Stimulated activated CD8-positive, alpha-beta memory T cell treated with anti-CD3 and anti-CD28 coated beads, Interleukin-4, amount 100 ng/mL, for 48 hours (primary cell): ENCODE data around the gene CALN1.

Source experiments
- DNase-seq: peaks from one replicate; pipeline ENCODE4 v3.0.0-alpha.2; 2020

CALN1 gene

DNA sequence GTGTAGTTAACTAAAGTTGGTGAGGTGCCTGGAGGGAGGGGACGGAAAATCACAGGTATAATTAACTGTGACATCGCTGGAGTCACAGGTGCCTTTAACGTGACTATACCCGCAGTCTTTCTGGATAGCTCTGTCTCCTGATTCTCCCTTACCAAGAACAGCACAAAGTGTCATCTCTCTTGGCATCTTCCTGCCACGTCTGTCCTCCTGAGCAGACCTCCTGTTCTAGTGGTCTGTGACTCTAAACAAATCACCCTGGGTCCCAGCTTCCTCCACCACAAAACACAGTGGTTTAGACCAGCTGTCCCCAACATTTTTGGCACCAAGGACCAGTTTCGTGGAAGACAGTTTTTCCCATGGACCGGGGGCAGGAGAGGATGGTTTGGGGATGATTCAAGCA, 90.5 kb downstream of the CALN1 start:
- DNase-seq, result no peak

DNA sequence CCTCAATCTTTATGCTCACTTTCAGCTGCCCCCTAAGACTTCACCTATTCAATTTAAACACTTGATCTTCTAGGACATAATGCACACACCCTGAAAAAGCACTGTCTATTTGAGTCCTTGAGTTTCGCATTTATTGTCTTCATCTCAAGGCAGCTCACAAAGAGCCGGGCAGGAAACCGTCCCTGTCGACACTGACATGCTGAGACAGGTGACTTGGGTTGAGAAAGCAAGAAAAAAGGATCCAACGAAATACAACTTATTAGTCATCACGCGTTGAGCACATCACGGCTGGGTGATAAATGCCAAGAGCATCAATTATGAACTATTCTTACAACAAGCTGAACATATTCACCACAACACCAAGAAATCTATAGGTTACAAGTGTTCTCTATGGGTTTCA, 91.1 kb downstream of the CALN1 start:
- no peak for DNase-seq

DNA sequence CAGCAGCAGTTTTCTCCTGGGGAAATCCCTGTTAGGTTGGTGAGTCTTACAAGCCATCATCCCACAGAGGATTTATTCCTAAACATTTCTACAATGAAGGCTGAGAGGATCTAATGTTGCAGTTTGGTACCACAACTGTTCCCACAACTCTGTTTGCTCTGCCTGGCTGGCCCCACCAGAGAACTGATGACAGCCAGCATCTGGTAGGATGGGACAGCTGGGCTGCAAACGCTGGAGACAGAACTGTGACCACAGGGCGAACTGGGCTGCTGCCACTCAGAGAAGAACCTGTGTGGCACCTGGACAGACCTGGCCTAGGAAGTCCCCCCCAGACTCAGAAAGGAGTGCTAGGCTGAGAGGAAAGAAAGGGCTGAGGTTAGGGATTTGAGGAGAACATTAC, 94.8 kb downstream of the CALN1 start:
- no peak for DNase-seq

DNA sequence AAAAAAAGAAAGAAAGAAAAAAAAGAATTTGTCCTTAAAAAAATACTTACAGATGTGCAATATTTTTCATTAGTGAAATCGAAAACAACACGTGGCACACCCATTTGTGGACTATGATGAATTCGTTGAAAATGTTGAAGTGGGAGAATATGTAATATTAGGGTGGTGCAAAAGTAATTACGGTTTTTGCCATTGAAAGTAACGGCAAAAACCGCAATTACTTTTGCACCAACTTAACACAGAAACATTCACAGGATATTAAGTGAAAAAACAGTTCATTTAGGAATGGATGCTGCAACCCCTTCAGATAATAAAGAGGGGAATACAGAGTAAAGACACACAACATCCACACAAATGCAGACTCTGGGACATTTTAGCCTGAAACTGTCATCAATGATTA, 96.0 kb downstream of the CALN1 start:
- no peak for DNase-seq

DNA sequence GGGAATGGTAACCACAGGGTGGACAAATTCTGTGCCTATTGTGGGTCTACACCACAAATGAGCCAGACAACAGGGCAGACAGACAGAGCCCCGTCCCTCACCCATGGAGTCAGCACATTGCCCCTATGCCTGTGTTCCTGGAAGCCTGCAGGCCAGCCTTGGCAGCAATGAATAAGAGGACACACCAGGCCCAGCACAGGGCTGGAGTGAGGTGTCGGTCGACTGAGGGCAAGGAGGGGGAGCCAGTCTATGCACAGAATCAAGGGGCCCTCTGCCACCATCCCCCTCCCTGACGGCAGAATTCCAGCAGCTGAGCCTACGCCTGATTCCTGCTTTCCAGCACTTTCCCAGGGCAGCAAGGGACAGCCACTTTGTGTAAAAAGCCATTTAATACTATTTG, 98.2 kb downstream of the CALN1 start:
- no peak for DNase-seq

DNA sequence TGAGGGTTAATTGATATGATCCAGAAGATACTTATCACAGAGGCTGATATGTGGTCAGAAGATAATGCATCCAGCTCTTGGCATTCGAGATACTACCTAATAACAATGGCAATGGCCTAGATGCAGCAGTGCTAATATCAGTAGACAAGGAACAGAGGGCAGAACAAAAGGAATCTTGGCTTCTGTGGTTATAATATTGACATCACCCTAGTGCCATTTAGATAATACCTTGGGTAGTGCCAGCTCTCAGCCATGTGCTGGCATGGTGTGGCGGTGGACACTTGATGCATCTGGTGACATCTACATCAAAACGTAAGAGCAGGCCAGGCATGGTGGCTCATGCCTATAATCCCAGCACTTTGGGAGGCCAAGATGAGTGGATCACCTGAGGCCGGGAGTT, 101.8 kb downstream of the CALN1 start:
- no peak for DNase-seq

DNA sequence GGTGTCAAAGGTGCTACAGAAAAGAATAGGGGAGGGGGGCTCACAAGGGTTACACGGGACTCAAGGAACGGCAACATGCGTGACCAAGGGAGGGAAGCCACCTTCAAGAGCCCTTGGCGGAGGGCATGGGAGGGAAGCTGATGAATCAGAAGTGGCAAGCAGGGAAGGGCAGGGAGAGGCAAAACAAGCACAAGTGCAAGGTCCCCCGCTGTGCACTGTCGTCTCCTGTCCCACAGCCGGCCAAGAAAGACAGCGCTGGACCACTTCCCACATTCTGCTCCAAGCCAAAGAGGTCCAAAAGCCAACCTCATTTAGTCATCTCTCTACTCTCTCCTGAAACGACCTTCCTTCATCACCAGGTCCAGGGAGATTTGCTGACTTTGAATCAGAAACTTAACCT, 102.7 kb downstream of the CALN1 start:
- DNase-seq, result no peak

DNA sequence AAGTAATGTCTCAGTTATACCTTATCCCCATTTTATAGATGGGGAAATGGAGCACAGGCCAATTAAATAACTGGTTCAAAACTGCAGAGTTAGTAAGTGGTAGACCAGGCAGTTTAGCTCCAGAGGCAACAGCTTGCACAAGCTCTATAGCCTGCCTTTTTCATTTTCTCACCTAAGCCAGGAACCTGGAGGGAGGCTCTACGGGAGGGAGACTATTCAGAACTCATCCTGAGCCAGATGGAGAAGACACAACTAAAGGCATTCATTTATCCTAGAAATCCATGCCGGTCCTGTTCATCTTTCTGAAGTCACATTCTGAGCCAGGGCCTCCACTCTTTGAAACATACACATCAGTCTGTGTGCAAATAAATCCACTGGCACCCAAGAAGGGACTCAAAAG, 103.2 kb downstream of the CALN1 start:
- DNase-seq, result no peak

DNA sequence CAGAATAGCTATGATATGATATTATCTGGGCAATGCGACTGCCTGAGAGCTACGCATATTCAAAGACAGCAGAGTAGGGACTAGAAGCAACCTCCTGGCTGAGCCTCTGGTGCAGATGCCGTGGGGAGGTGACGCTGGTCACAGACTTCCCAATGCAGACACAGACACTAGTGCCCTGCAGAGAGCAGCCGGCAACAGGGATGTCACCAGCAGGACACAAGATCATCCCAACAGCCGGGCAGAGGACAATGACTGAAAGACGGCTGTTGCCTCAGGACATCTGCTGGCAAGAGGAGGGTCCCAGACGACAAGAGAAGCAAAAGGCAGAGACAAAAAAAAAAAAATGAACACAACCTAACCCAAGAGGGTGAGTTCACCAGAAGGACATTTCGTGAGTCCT, 104.6 kb downstream of the CALN1 start:
- no peak for DNase-seq

DNA sequence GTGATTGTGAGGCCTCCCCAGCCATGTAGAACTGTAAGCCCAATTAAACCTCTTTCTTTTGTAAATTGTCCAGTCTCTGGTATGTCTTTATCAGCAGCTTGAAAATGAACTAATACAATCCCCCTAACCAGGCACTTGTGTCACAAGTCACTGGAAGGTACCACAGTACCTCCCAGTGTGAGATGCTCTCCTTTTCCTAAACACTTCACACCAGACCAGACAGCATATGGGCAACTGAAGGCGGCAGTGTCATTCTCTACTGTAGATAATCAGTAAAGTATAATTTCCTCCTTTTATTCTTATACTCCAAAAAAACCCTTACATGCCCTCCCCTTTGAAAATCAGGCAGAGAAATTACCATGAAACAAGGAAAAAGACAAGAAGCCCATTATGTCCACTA, 113.2 kb downstream of the CALN1 start:
- DNase-seq, result no peak

DNA sequence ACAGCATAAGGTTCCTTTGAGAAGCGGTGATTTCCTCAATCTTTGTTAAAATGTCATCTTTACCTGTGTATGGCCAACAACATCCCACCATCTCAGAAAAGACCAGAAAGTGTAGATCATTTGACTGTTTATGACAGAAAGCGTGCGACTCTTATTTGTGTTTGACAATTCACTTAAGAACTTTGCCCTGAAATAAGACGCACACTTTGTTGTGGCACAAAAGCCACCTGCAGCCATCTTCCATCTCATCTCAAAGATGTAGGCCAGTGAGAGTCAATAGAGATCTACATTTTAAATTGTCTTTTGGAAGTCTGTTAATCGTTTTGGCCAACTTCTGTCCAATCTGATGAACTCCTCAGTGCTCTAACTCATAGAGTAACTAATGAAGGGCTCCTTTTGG, 114.0 kb downstream of the CALN1 start:
- DNase-seq, result no peak

DNA sequence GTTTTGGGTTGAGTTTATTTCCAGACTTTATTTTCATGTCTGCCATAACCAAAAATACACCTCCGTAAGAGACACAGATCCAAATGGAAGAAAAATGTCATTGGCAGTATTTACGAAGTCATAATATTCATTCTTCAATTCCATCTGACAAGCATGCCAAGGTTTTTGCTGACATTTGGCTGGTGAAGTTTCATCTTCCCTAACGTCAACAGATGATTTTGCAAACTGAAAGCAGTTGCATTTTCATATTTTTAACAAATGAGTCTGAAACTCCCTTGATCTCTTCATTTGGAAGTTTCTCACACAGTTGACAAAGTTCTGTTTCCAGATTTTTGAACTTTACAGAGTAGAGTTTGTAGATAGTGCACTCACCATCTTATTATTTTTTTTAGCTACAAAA, 114.5 kb downstream of the CALN1 start:
- no peak for DNase-seq

DNA sequence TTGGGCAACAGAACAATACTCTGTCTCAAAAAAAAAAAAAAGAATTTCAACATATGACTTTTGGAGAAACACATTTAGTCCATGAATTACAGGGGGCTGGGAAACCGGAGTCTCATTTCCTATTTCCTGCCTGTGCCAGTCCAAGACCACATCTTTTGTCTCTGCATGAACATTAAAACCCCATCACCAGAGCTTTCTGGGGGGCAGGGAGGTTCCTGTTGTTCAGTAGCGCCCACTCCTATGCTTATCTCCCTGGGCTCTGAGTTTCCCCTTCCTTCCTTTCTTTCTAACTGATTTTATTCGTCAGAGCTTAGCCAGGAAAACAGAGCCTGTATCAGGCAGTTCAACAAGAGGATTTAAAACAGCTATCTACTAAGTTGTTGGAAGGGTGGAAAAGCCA, 119.3 kb downstream of the CALN1 start:
- no peak for DNase-seq

DNA sequence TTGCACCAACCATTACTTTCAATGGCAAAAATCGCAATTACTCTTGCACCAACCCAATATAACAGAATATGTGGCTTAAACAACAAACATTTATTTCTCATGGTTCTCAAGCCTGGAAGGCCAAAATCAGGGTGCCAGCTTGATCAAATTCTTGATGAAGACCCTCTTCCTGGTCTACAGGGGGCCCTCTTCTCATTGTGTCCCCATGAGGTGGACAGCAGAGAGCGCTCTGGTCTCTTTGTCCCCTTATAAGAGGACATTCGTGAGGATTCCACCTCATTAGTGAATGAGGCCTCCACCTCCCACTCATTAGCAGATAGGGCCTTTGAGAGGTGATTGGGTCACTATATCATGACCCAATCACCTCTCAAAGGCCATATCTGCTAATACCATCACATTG, 120.0 kb downstream of the CALN1 start:
- DNase-seq, result no peak

DNA sequence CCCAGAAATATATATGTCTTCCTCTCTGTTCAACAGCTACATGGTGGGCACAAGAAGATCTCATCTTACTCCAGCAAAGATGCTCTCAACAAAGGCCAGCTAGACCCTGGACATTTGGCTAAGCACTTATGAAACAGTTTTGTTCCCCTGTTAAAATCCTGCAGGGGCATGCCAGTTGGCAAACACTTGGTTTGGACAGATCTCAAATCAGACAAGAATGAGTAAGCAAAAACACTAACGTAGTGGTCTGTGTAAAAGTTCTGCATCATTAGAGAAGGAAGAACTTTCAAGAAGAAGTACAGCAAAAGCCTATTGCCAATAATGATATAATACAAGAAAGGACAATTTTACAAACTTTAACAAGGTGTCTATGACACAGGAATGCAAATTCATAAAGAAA, 125.6 kb downstream of the CALN1 start:
- no peak for DNase-seq

DNA sequence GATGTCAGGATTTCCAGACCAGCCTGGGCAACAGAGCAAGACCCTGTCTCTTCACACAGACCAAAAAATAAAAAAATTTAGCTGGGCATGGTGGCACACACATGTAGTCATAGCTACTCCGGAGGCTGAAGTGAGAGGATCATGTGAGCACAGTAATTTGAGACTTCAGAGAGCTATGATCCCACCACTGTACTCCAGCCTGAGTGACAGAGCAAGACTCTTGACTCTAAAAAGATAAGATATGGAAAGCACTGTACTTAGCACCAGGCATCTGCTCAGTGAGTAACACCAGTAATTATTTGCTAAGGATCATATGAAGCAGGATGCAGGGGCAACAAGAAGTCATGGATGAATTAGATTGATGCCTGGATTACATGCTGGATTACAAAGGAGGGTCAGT, 128.8 kb downstream of the CALN1 start:
- DNase-seq, result no peak

DNA sequence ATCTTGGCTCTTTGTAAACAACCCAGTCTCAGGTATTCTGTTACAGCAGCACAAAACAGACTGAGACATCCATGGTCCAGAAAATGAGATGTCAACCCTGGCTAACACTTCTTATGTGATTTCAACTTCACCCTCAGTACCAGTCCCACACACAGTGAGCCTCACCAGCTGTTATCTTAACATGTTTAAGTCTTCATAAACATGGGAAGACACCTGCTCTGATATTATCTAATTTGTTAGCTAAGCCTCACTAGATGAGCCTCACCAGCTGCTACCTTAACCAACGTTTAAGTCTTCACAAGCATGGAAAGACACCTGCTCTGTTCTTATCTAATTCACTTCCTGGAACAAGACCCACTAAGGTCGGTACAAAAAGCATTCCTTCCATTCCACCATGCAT, 130.8 kb downstream of the CALN1 start:
- DNase-seq, result no peak

DNA sequence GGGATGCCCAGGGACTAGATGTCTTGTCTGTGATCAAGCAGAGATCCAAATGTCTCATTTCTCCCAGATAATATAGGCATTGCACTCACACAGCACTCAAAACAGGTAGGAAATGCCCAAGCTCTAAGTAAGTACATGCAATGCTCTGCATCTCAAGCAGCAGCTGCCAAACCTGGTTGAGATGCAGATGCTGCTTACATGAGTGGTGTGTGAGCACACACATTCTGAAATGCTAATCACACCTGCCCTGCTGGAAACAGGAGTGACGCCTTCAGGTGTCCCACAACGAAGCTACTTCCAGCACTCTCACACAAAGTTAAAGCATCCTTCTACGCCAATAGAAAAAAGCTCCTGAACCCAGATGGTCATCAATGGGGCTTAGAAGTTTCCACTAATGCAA, 132.9 kb downstream of the CALN1 start:
- no peak for DNase-seq

DNA sequence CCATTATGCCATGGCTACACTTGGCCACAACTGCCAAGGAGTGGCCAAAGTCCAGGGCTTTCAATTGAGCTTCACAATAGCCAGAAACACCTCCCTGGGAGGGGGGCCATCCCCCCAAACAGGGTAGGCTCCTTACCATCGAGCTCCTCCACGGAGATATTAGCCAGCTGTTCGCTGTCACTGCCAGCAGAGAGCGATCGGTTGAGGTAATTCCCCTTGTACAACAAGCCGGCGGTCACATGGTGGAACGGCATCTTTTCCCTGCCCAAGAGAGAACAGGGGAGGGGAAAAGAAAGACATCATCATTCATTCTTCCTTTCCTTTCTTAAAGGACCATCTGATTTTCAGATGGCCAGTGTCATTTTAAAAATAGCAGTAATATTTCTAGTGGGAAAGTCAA, 133.6 kb downstream of the CALN1 start:
- DNase-seq, result no peak

DNA sequence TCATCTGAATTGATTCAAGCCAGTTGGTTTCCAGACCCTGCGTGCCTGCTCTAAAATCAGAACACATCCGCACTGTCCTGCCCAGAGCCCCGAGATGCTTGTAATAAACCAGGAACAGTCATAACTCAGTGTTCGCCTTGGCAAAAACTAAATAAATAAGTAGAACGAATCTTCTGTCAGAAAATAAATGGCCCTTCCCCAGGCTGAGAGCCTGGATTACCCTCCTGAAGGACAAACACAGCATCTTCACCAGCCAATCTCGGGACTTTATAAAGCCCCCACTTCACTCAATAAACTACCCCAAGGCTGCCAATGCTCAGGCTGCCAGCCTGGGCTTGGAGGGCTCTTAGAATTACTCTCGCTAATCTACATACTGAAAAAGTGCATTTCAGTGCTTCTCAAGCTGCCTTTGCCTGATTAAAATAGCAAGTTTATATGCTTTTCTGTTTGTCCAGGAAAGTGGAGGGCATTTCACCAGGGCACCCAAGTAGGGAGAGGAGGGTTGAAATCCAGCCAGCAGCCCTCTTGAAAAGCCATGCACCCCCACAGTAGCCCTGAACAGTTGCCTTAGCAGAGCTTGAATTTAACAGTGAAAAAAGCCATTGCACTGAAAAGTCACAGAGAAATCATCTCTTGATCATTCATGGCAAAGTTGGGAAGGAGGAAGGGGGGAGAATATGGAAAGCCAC, 136.6 kb downstream of the CALN1 start:
- DNase-seq, result no peak

DNA sequence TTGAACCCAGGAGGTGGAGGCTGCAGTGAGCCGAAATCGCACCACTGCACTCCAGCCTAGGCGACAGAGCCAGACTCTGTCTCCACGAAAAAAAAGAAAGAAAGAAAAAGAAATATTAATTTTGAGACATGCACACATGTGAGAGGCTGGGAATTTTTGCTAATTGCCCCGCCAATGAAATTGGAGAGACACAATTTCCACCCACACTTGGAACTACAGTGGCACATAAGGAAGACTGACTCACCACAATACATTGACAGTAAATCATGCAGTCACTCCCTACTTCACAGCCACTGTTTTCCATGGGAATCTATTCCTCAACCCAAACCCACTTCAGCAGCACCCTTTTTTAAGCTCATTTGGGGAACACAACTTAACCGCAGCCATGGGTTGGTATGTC, 139.7 kb downstream of the CALN1 start:
- no peak for DNase-seq

DNA sequence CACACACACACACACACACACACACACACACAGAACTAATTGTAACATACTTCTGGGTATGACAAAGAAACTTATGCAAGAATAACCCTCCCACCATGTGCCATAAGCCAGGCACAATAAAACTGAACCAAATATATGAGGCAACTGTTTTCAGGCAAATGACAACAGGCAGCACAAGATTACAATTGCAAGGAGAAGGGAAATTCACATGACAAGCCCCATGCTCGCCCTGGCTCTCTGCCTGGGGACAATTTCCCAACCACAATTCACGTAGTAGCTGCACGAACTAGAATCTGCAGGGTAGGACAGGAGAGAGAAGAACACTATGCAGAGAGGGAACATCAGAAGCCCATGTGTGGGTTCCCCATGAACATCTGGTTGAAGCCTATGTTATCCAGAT, 143.3 kb downstream of the CALN1 start:
- no peak for DNase-seq

DNA sequence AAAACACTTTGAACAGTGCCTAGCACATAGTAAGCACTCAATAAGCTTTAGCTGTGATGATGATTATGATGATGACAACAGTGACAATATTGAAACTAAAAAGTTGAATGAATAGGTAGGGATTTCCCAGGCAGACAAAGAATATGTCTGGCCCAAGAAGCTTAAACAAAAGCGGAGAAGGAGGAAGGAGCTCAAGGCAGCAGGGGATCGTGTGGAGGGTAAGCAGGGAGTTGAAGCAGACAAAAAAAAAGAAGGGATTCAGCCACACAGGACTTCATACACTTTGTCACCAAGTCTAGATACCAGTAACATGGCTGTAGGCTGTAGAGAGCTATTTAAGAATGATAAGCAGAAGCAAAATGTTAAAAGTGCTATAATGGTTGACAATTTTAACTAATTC, 144.0 kb downstream of the CALN1 start:
- DNase-seq, result no peak

DNA sequence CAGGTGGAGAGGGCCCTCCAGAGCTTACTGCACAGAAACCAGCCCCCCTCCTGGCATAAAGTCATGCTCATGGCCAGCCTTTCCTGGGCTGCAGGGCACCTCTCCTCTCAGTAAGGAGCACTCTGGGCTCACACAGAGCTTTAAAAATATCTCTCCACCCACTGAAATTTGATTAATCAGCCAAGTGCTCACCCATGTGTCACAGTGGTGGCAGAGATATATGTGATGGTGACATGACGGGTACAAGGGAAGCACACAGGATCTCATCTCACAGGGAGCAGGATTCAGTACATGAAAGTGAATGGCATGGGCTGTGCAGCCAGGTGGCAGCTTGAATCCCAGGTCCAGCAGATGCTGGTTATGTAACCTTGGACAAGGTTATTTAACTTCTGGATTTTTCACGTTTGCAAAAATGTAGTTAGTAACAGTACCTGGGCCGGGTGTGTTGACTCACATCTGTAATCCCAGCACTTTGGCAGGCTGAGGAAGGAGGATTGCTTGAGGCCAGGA, 144.8 kb downstream of the CALN1 start:
- no peak for DNase-seq

DNA sequence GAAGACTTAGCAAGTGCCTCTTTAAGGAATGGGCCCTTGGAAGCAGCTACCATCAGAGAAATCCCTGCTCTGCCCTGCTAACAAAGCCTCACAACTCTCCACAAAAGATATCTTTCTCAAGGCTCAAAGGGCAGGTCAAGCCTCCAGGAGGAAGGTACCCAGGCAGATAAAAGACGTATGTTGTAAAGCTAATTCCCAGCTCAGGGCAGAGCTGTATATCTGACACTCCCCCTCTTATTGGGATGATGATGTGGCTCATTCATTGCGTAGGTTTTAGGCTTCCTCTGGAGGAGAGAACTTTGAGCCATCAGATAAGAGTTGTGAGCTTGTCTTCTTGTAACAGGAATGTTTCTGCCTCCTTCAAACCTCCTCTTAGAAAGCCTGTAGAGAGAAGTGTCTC, 145.4 kb downstream of the CALN1 start:
- DNase-seq, result no peak
